DOHH2 (cell line): ENCODE data around the gene CAPZA1.

Source experiments
- H3F3A ChIP-seq: fragments of 200-600 bp; sonication (generic), shearing (Covaris generic); 2 replicates; pipeline ENCODE4 v1.6.0; 2016; ENCODE audit warnings: antibody characterized with exemption, mild to moderate bottlenecking; ENCODE audit not compliant: control insufficient read depth, insufficient read depth
- H3K27ac ChIP-seq: fragments of 200-600 bp; sonication (generic); 2 replicates; pipeline ENCODE4 v1.5.1; 2014; ENCODE audit warnings: low read depth, mild to moderate bottlenecking, low read length, moderate library complexity
- H3K27me3 ChIP-seq: fragments of 200-600 bp; sonication (generic); 2 replicates; pipeline ENCODE4 v1.6.1; 2014; ENCODE audit warnings: mild to moderate bottlenecking, low read length, mixed read lengths; ENCODE audit not compliant: control insufficient read depth
- H3K36me3 ChIP-seq: fragments of 200-600 bp; sonication (generic); 2 replicates; pipeline ENCODE4 v1.6.1; 2014; ENCODE audit warnings: mild to moderate bottlenecking, low read length, moderate library complexity, mixed read lengths; ENCODE audit not compliant: control insufficient read depth
- H3K4me1 ChIP-seq: fragments of 200-600 bp; sonication (generic); 2 replicates; pipeline ENCODE4 v1.6.1; 2014; ENCODE audit warnings: mild to moderate bottlenecking, low read length, mixed read lengths; ENCODE audit not compliant: control insufficient read depth
- H3K4me2 ChIP-seq: fragments of 200-600 bp; sonication (generic); 2 replicates; pipeline ENCODE4 v1.6.0; 2014; ENCODE audit warnings: mild to moderate bottlenecking, low read length, moderate library complexity
- H3K4me3 ChIP-seq: fragments of 200-600 bp; sonication (generic); 2 replicates; pipeline ENCODE4 v1.5.1; 2014; ENCODE audit warnings: mild to moderate bottlenecking, low read length, mixed read lengths
- H3K79me2 ChIP-seq: fragments of 200-600 bp; sonication (generic); 2 replicates; pipeline ENCODE4 v1.6.1; 2014; ENCODE audit warnings: mild to moderate bottlenecking, low read length, mixed read lengths; ENCODE audit not compliant: control insufficient read depth
- H3K9me2 ChIP-seq: fragments of 200-600 bp; sonication (generic); replicated peaks from 2 replicates; pipeline ENCODE4 v1.6.1; 2014; ENCODE audit warnings: mild to moderate bottlenecking, low read length, mixed read lengths; ENCODE audit not compliant: control insufficient read depth
- H3K9me3 ChIP-seq: fragments of 200-600 bp; sonication (generic); 2 replicates; pipeline ENCODE4 v1.6.1; 2014; ENCODE audit warnings: antibody characterized with exemption, low read length, mixed read lengths; ENCODE audit not compliant: control insufficient read depth, insufficient read depth
- H4K20me1 ChIP-seq: fragments of 200-600 bp; sonication (generic); 2 replicates; pipeline ENCODE4 v1.6.0; 2014; ENCODE audit warnings: low read depth, mild to moderate bottlenecking, antibody characterized with exemption, low read length, moderate library complexity; ENCODE audit not compliant: control insufficient read depth, insufficient read depth
- EZH2phosphoT487 ChIP-seq: fragments of 200-600 bp; sonication (generic); IDR thresholded peaks from 2 replicates; pipeline ENCODE4 v1.6.1; 2017; ENCODE audit warnings: borderline replicate concordance, mild to moderate bottlenecking, antibody characterized with exemption, low read length, moderate library complexity, mixed read lengths
- TF ChIP-seq, protein P1 (sequence below): fragments of 200-600 bp; sonication (generic); IDR thresholded peaks from one replicate; pipeline ENCODE4 v1.5.1; 2014; ENCODE audit warnings: antibody characterized with exemption, mild to moderate bottlenecking, low read depth, low read length; ENCODE audit not compliant: poor library complexity, severe bottlenecking

Gene CAPZA1

DNA sequence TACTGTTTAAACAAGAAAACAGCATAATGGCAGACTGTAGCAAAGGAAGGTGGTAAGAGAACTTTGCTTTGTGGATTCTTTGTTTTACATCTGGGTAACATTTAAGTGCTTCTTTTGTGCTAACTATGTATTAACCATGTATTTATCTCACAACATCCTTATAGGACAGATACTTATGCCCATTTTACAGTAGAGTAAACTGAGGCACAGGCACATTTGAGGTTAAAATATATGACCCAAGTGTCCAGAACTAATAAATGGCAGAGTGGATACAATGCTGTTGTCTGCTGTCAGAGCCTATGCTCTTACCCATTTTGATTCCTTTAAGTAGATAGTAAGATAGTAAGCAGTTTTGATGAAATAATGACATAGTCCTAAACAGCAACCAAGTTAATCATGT is 7.3 kb downstream of the CAPZA1 start:
- no peak overlapping the region for H3K4me2 ChIP-seq
- H3F3A ChIP-seq = peaks cover 8% of the 10 kb centered on the region
- TF ChIP-seq, protein P1, sequence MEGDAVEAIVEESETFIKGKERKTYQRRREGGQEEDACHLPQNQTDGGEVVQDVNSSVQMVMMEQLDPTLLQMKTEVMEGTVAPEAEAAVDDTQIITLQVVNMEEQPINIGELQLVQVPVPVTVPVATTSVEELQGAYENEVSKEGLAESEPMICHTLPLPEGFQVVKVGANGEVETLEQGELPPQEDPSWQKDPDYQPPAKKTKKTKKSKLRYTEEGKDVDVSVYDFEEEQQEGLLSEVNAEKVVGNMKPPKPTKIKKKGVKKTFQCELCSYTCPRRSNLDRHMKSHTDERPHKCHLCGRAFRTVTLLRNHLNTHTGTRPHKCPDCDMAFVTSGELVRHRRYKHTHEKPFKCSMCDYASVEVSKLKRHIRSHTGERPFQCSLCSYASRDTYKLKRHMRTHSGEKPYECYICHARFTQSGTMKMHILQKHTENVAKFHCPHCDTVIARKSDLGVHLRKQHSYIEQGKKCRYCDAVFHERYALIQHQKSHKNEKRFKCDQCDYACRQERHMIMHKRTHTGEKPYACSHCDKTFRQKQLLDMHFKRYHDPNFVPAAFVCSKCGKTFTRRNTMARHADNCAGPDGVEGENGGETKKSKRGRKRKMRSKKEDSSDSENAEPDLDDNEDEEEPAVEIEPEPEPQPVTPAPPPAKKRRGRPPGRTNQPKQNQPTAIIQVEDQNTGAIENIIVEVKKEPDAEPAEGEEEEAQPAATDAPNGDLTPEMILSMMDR = no peak
- TF ChIP-seq EZH2phosphoT487 = no peak
- H3K27me3 ChIP-seq = no peaks in the 10 kb centered on the region
- H3K4me3 ChIP-seq = no peak overlapping the region
- peaks cover 45% of the 10 kb centered on the region for H4K20me1 ChIP-seq
- H3K9me3 ChIP-seq = no peaks in the 10 kb centered on the region
- H3K36me3 ChIP-seq = peaks cover 80% of the 10 kb centered on the region
- H3K79me2 ChIP-seq = peaks cover 98% of the 10 kb centered on the region
- H3K27ac ChIP-seq = no peak overlapping the region
- H3K9me2 ChIP-seq = no peaks in the 10 kb centered on the region
- peaks cover 65% of the 10 kb centered on the region for H3K4me1 ChIP-seq

DNA sequence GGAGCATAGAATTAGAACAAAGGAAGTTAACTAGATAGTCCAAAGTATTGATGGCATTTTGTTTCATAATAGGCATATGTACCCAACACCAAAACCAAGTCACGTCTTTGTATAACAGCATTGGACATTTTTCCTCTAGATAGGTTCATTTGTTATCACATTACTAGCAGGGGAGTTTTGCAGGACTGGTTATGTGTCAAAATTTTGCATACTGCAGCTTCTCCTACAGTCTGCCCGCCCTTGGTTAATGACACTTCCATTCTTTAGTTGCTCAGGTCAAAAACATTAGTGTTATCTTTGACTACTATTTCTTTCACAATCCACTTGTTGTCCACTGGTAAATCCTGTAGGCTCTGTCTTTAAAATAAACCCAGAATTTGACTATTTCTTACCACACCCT is 8.9 kb downstream of the CAPZA1 start:
- H3K4me2 ChIP-seq = no peak overlapping the region
- no peaks in the 10 kb centered on the region; the same call in 1 of the 2 replicates for H3F3A ChIP-seq
- peaks cover 52% of the 10 kb centered on the region for H4K20me1 ChIP-seq
- TF ChIP-seq, protein P1 = no peak
- no peak for TF ChIP-seq EZH2phosphoT487
- no peaks in the 10 kb centered on the region for H3K9me2 ChIP-seq
- no peak overlapping the region for H3K27ac ChIP-seq
- H3K27me3 ChIP-seq = no peaks in the 10 kb centered on the region
- H3K9me3 ChIP-seq = no peaks in the 10 kb centered on the region
- H3K36me3 ChIP-seq = peaks cover 85% of the 10 kb centered on the region
- no peak overlapping the region for H3K4me3 ChIP-seq
- peaks cover 100% of the 10 kb centered on the region for H3K79me2 ChIP-seq
- H3K4me1 ChIP-seq = peaks cover 70% of the 10 kb centered on the region

DNA sequence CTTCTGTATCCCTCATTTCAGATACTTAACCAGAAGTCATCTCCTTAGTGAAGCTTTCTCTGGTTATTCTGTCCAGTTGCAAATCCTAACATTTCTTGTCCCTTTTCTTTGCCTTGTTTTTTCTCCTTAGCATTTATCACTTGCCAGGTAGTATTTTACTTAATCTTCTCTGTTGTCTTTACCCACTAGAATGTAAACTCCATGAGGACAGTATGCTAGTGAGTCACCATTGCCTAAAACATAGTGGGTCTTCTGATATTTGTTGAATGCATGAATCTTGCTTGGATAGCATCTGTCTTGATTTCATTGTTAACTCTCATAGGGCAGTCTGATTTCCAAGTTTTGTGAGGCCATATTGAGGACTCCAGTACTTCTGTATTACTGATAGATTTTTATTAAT is 9.6 kb downstream of the CAPZA1 start:
- TF ChIP-seq EZH2phosphoT487 = no peak
- TF ChIP-seq, protein P1 = no peak
- Histone ChIP-seq H3K27me3 (no peaks in the 10 kb centered on the region), H3K4me3 (no peak overlapping the region), H3K36me3 (peaks cover 89% of the 10 kb centered on the region), H4K20me1 (peaks cover 53% of the 10 kb centered on the region), H3F3A (peaks cover 5% of the 10 kb centered on the region), H3K9me3 (no peaks in the 10 kb centered on the region), H3K79me2 (peaks cover 100% of the 10 kb centered on the region), H3K9me2 (no peaks in the 10 kb centered on the region), H3K27ac (no peak overlapping the region), H3K4me1 (peaks cover 73% of the 10 kb centered on the region), H3K4me2 (no peak overlapping the region)
